ENCODE data around the gene CHD3. TPM values are rescaled to one million over a fixed set of nuclear protein-coding genes. Genes with fewer than 3 reads are reported as not detected.

Gene CHD3
- total and polyA plus RNA-seq, 2 of the 13 experiments (the other 11 are each of a cell fraction or from before 2014, with no cell fraction given), result 2.7 to 3.7 TPM

- TF ChIP-seq MLXIP (CRISPR knock-in tag; IDR thresholded peaks at IDR 0.05; ENCODE audit: borderline replicate concordance) (no peak), LCORL (IDR thresholded peaks at IDR 0.05) (no peak), LCORL (CRISPR knock-in tag; IDR thresholded peaks at IDR 0.05) (peak; percentile 5; the same call in 1 of the 2 replicates), ZNF616 (CRISPR knock-in tag; IDR thresholded peaks at IDR 0.05; ENCODE audit: low read depth) (no peak), TOE1 (CRISPR knock-in tag; IDR thresholded peaks at IDR 0.05) (no peak), HNRNPK (IDR thresholded peaks at IDR 0.05; ENCODE audit: low read depth, low read length, poor library complexity, severe bottlenecking) (peak; percentile 6), ZNF775 (CRISPR knock-in tag; IDR thresholded peaks at IDR 0.05; ENCODE audit: borderline replicate concordance) (no peak), HDAC1 (CRISPR knock-in tag; IDR thresholded peaks at IDR 0.05) (no peak), SAP130 (CRISPR knock-in tag; IDR thresholded peaks at IDR 0.05; ENCODE audit: low read depth) (peak; percentile 2; the same call in 1 of the 2 replicates), ZNF205 (CRISPR knock-in tag; IDR thresholded peaks at IDR 0.05) (no peak), ZNF326 (CRISPR knock-in tag; IDR thresholded peaks at IDR 0.05; ENCODE audit: borderline replicate concordance) (no peak), ZNF691 (CRISPR knock-in tag; IDR thresholded peaks at IDR 0.05; ENCODE audit: borderline replicate concordance, low read depth) (no peak), HHEX (CRISPR knock-in tag; IDR thresholded peaks at IDR 0.05) (0 out of 2 replicates have a peak, but pooled peaks have one; percentile 9), RARA (CRISPR knock-in tag; IDR thresholded peaks at IDR 0.05) (no peak), JUNB (CRISPR knock-in tag; IDR thresholded peaks at IDR 0.05; ENCODE audit: borderline replicate concordance) (0 out of 2 replicates have a peak, but pooled peaks have one; percentile 61), ZNF136 (CRISPR knock-in tag; IDR thresholded peaks at IDR 0.05; ENCODE audit: low read depth) (no peak), SP5 (CRISPR knock-in tag; IDR thresholded peaks at IDR 0.05; ENCODE audit: borderline replicate concordance, low read depth) (no peak), ZNF274 (CRISPR knock-in tag; IDR thresholded peaks at IDR 0.05) (no peak)
- TF ChIP-seq, protein P1, sequence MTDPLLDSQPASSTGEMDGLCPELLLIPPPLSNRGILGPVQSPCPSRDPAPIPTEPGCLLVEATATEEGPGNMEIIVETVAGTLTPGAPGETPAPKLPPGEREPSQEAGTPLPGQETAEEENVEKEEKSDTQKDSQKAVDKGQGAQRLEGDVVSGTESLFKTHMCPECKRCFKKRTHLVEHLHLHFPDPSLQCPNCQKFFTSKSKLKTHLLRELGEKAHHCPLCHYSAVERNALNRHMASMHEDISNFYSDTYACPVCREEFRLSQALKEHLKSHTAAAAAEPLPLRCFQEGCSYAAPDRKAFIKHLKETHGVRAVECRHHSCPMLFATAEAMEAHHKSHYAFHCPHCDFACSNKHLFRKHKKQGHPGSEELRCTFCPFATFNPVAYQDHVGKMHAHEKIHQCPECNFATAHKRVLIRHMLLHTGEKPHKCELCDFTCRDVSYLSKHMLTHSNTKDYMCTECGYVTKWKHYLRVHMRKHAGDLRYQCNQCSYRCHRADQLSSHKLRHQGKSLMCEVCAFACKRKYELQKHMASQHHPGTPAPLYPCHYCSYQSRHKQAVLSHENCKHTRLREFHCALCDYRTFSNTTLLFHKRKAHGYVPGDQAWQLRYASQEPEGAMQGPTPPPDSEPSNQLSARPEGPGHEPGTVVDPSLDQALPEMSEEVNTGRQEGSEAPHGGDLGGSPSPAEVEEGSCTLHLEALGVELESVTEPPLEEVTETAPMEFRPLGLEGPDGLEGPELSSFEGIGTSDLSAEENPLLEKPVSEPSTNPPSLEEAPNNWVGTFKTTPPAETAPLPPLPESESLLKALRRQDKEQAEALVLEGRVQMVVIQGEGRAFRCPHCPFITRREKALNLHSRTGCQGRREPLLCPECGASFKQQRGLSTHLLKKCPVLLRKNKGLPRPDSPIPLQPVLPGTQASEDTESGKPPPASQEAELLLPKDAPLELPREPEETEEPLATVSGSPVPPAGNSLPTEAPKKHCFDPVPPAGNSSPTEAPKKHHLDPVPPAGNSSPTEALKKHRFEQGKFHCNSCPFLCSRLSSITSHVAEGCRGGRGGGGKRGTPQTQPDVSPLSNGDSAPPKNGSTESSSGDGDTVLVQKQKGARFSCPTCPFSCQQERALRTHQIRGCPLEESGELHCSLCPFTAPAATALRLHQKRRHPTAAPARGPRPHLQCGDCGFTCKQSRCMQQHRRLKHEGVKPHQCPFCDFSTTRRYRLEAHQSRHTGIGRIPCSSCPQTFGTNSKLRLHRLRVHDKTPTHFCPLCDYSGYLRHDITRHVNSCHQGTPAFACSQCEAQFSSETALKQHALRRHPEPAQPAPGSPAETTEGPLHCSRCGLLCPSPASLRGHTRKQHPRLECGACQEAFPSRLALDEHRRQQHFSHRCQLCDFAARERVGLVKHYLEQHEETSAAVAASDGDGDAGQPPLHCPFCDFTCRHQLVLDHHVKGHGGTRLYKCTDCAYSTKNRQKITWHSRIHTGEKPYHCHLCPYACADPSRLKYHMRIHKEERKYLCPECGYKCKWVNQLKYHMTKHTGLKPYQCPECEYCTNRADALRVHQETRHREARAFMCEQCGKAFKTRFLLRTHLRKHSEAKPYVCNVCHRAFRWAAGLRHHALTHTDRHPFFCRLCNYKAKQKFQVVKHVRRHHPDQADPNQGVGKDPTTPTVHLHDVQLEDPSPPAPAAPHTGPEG (CRISPR knock-in tag; IDR thresholded peaks at IDR 0.05), result no peak; the same call in 1 of the 2 replicates
Observed at GRCh38 chr17:7842380-7843256, 46.0 kb upstream of the CHD3 start (continued).
